Epidermal melanocyte (primary cell): ENCODE data around the gene MED12L.

Experiments used
- DNase-seq: peaks from one replicate; pipeline ENCODE4 v3.0.0; 2011; ENCODE audit warnings: low spot score; ENCODE audit not compliant: insufficient read length

The MED12L gene

DNA sequence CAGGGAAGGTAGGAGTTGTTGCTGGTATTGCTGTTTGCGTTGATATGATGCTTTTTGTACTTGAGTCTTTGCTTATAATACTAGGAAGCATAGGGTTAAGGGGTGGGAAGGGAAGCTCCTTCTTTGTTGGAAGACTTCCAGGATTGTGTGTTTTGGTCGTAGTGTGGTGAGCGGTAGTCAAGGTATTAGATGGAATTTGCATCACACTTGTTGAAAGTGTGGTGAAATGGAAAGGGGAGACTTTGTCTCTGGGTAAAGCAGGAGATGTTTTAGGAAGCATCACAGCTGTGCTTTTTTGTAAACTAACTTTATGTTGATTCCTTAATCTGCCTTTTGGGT is 360.5 kb downstream of the MED12L start:
- no peak for DNase-seq

GRCh38 chr3:151452368-151452767 is 366.9 kb downstream of the MED12L start:
- no peak for DNase-seq

DNA sequence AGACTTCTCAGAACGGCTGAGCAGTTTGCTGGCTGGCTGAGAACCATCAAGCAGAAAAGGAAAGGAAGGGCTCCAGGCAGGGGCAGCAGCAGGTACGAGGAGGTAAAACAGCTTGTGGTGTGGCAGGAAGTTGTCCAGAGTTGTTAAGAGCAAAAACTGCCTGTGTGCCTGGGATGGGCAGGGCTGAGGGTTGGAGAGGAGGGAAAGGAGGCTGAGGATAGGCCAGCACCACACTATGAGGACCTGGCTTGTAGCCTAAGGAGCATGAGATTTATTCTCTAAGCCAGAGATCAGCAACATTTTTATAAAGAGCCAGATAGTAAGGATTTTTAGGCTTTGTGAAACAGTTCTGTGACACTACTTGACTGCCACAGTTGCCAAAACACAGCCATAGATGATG is 367.4 kb downstream of the MED12L start:
- no peak for DNase-seq

GRCh38 chr3:151456065-151456464 is 370.6 kb downstream of the MED12L start:
- no peak for DNase-seq

DNA sequence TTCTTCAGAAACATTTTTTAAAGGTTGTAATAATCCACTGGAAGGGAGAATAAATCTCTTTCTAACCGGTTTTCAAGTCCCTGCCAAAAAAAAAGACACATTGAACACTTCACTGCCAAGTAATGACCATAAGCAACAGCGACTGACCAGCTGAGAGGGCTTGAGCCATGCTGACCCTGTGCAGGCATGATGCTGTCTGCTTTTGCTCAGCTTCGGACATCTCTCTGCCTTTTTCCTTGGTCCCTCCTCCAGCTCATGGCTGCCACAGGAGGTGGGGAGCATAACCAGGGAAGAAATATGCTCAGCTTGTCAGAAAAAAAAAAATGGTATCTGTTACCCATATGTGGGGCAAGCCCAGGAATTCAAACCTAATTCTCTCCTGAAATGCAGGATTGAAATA is 373.9 kb downstream of the MED12L start:
- DNase-seq = no peak

DNA sequence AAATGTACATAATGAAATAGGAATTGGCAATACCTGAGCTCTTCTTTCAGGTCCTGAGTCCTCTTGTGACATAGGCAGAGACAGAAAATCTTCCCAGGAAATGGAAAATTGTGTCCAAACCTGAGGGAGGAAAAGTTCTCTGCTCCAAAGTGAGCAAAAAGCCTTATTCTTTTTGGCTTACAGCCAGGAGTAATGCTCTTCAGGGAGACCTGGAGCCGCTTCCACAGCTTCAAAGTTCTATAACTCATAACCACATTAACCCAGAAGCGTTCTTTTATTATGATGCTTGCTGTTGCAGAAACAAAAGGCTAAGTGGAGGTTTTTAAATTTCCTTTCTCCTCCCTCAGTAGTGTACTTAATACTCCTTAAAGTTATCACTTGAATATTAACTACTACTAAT is 374.8 kb downstream of the MED12L start:
- no peak for DNase-seq

- no peak for DNase-seq
These were observed 375.4 kb downstream of the MED12L start, which contains the start of gene IGSF10 for GRCh38 chr3:151460774-151461450. Gene IGSF10 (minus strand): TSS chr3:151461061. CDS start chr3:151458709, 2,352 bp downstream.

DNA sequence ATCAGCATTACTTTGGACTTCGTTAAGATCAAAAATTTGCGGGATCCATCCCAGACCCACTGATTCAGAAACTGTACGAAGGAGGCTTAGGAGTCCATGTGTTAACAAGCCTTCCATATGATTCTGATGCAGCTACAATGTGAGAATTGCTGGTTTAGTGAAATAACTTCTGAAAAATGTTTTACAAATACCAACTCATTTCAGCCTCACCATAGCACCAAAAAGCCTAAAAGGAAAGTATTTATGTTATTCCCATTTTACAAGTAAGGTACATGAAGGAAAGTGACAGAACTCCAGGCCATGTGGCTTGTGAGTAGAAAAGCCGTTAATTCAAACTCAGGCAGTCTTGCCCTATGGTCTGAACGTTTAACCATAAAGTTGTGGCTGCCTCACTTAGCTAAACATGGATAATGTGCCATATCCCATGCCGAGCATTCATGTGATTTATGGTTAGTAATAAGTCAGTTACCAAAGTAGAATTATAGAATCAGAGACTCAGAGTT is 376.9 kb downstream of the MED12L start:
- no peak for DNase-seq

DNA sequence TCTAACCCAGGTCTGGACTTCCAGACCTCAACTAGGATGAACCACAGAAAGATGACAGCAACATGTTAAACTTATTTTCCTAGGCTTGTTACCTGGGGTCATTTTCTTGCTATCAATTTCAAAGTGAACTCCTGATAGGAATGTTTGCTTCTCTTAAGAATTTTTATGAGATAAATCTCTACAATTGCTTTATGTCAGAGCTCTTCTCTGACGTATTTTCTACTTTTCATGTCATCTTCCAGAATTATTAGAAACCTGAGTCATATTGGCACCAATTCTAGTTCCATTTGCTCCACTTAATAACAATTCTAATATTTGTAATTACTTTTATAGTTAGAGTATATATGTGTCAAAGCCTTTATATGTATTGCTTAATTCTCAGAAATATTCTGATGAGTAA is 377.5 kb downstream of the MED12L start:
- DNase-seq = no peak

GRCh38 chr3:151467069-151467468 is 381.6 kb downstream of the MED12L start:
- no peak for DNase-seq

GRCh38 chr3:151468284-151468917 is 382.9 kb downstream of the MED12L start:
- DNase-seq = no peak

GRCh38 chr3:151476344-151477018 is 391.0 kb downstream of the MED12L start:
- no peak for DNase-seq

DNA sequence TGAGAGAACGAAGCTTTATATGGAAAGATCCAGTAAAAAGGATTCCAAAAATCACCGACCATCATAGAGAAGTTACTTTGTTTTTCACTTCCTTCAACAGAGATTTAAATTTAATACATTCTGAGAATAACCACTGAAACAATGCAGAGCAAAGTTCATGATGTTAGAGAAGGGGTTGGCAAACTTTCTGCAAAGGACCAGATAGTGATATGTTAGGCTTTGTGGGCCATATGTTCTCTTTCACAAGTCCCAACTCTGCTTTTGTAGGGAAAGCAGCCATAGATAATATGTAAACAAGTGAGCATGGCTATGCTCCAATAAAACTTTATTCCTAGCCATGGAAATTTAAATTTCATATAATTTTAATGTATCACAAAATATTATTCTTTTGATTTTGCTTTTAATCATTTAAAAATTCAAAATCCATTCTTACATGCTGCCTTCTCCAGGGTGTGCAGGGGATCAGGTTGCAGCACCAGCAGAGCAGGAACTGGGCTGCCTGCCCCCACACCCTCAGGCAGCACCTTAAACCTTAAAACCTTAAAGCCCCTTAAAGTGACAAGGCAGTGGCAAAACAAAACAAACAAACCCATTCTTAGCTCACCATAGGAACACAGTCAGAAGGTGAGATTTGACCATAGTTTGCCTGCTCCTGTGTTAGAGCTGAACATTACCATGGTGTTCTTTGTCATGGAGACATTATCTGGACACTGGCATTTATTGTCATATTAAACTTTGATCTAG is 392.3 kb downstream of the MED12L start:
- no peak for DNase-seq

GRCh38 chr3:151478335-151478697 is 392.9 kb downstream of the MED12L start:
- DNase-seq = no peak

DNA sequence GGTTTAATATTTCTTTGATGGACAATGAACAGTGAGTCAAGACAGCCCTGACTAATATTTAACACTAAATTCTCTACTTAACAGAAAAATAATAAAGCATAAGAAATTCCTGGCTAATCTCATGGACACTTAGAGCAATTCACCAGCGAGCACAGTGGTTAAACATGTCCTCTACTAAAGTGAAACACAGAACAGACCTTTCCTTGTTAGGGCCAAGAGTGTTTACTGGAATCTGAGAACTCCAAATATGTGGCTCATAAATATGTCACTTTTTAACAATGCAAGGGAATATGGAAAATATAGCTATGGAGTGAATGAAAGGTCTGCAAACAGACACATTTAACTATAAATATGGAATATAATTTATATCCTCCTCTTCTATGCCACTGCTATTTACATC is 394.0 kb downstream of the MED12L start:
- no peak for DNase-seq

DNA sequence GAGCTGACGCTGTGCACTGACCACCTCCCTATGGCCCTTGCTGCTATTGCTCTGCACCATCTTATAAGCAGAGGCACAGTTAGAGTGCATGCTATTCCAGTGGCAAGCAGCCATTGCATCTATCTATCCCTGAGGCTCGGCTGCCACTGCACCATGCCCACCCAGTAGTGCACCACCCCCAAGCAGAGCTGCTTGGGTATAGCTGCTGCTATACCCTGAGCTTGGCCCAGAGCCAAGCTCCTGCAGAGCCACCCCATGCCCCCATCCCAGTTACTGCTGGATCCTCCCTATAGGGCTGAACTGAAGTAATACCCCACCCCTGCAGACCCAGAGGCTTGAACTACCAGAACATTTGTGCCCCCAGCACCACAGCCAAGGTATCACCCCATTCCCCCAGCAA is 395.0 kb downstream of the MED12L start:
- no peak for DNase-seq

DNA sequence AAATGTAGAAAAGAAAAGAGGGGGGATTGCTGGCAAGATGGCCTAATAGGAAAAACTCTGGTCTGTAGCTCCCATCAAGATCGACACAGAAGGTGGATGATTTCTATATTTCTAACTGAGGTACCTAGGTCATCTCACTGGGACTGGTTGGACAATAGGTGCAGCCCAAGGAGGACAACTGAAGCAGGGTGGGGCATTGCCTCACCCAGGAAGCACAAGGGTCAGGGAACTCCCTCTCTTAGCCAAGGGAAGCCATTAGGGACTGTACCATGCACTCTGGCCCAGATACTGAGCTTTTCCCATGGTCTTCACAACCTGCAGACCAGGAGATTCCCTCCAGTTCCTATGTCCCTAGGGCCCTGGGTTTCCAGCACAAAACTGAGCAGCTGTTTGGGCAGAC is 398.0 kb downstream of the MED12L start:
- DNase-seq = no peak

- no peak for DNase-seq
These were observed 398.6 kb downstream of the MED12L start for GRCh38 chr3:151483961-151484520.
